Parathyroid adenoma (tissue), 2 donors: ENCODE results near the gene KCNJ6.
"Not testable (repeated sequence)": the region's sequence is repeated elsewhere in the genome, so short reads cannot be mapped to it uniquely, and the experiment has no call there.

Experiments
- H2AFZ ChIP-seq: fragments of 300-600 bp; sonication (generic); one replicate; pipeline ENCODE4 v1.7.0; 2017; ENCODE audit warnings: antibody characterized with exemption, mild to moderate bottlenecking
- H3K27ac ChIP-seq: fragments of 300-600 bp; sonication (generic); one replicate; pipeline ENCODE4 v1.7.0; 2017
- H3K27me3 ChIP-seq: fragments of 300-600 bp; sonication (generic); one replicate; pipeline ENCODE4 v1.7.0; 2017; ENCODE audit warnings: low read length; ENCODE audit not compliant: control insufficient read depth, insufficient read depth
- H3K36me3 ChIP-seq: fragments of 300-600 bp; sonication (generic); one replicate; pipeline ENCODE4 v1.7.0; 2017; ENCODE audit warnings: low read length; ENCODE audit not compliant: control insufficient read depth, insufficient read depth
- H3K4me1 ChIP-seq: fragments of 300-600 bp; sonication (generic); one replicate; pipeline ENCODE4 v1.7.0; 2017; ENCODE audit warnings: control low read depth
- H3K4me2 ChIP-seq: fragments of 300-600 bp; sonication (generic); one replicate; pipeline ENCODE4 v1.7.0; 2017; ENCODE audit warnings: low read length
- H3K4me3 ChIP-seq: fragments of 300-600 bp; sonication (generic); one replicate; pipeline ENCODE4 v1.7.0; 2017; ENCODE audit warnings: low read depth, low read length
- H3K79me2 ChIP-seq: fragments of 300-600 bp; sonication (generic); one replicate; pipeline ENCODE4 v1.7.0; 2017; ENCODE audit warnings: control low read depth
- H3K9ac ChIP-seq: fragments of 300-600 bp; sonication (generic); one replicate; pipeline ENCODE4 v1.7.0; 2017; ENCODE audit warnings: mild to moderate bottlenecking
- H3K9me3 ChIP-seq: fragments of 300-600 bp; sonication (generic); one replicate; pipeline ENCODE4 v1.7.0; 2017; ENCODE audit warnings: low read length; ENCODE audit not compliant: control insufficient read depth
- TF ChIP-seq, protein P1 (sequence below): fragments of 300-600 bp; sonication (generic); IDR thresholded peaks from one replicate; pipeline ENCODE4 v1.7.0; 2017; ENCODE audit warnings: antibody characterized with exemption, mild to moderate bottlenecking
- donor health status: primary hyperparathyroidism.

Gene KCNJ6

DNA sequence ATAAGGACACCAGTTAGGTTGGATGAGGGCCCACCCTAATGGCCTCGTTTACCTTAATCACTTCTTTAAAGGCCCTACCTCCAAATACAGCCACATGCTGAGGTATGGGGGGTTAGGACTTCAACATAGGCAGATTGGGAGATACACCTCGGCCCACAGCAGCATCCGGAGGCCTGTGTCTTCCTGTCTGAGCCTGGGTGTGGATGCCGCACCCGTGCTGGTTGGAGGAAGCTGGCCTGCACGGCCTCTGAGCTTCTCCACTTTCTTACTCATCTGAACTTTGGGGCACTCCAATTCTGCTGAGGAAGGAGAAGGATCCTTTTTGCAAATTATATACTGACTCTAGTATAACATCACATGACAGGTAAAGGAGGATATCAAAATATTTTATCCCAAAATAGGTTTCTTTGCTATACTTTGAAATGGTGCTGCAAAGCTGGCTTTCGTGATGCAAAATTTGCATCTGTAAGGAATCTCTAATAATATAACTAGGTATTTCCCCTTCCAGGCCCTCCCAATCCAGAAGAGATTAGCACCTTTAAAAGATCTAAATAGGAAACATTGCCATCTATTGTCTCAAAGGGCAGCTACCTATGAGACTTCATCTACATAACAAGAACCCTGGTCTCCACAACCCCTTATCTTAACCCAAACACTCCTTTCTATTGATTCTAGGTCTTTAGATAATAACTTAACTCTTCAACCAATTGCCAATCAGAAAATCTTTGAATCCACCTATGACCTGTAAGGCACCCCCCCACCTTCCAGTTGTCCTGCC lies 247.6 kb downstream of the KCNJ6 start:
- no peaks in the 10 kb centered on the region for H3K36me3 ChIP-seq
- H3K27ac ChIP-seq: no peak overlapping the region
- TF ChIP-seq, protein P1, sequence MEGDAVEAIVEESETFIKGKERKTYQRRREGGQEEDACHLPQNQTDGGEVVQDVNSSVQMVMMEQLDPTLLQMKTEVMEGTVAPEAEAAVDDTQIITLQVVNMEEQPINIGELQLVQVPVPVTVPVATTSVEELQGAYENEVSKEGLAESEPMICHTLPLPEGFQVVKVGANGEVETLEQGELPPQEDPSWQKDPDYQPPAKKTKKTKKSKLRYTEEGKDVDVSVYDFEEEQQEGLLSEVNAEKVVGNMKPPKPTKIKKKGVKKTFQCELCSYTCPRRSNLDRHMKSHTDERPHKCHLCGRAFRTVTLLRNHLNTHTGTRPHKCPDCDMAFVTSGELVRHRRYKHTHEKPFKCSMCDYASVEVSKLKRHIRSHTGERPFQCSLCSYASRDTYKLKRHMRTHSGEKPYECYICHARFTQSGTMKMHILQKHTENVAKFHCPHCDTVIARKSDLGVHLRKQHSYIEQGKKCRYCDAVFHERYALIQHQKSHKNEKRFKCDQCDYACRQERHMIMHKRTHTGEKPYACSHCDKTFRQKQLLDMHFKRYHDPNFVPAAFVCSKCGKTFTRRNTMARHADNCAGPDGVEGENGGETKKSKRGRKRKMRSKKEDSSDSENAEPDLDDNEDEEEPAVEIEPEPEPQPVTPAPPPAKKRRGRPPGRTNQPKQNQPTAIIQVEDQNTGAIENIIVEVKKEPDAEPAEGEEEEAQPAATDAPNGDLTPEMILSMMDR: no peak

DNA sequence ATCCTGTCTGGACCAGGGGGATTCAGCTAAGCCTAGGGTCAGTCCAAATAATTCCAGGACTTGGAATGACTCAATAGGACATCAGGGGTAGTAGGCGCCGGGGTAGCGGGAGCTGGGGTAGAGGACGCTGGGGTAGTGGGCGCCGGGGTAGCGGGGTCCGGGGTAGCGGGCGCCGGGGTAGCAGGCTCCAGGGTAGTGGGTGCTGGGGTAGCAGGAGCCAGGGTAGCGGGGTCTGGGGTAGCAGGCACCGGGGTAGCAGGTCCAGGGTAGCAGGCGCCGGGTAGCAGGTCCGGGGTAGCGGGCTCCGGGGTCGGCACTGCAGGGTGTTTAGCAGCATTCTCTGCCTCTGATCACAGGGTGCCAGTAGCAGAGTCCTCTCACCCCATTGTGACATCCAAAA lies 248.9 kb downstream of the KCNJ6 start:
- Histone ChIP-seq H3K9me3 (no peaks in the 10 kb centered on the region), H3K36me3 (no peaks in the 10 kb centered on the region), H2AFZ (no peak overlapping the region), H3K27ac (no peak overlapping the region), H3K27me3 (no peaks in the 10 kb centered on the region), H3K79me2 (no peaks in the 10 kb centered on the region), H3K4me3 (no peak overlapping the region), H3K9ac (no peak overlapping the region), H3K4me1 (no peaks in the 10 kb centered on the region), H3K4me2 (no peak overlapping the region)
- TF ChIP-seq, protein P1: no peak

More for the DNA sequence above, 247.6 kb downstream of the KCNJ6 start:
- Histone ChIP-seq H3K79me2 (no peaks in the 10 kb centered on the region), H2AFZ (no peak overlapping the region), H3K4me2 (no peak overlapping the region), H3K27me3 (no peaks in the 10 kb centered on the region), H3K9ac (no peak overlapping the region), H3K9me3 (no peaks in the 10 kb centered on the region), H3K4me1 (no peaks in the 10 kb centered on the region), H3K4me3 (no peak overlapping the region)

DNA sequence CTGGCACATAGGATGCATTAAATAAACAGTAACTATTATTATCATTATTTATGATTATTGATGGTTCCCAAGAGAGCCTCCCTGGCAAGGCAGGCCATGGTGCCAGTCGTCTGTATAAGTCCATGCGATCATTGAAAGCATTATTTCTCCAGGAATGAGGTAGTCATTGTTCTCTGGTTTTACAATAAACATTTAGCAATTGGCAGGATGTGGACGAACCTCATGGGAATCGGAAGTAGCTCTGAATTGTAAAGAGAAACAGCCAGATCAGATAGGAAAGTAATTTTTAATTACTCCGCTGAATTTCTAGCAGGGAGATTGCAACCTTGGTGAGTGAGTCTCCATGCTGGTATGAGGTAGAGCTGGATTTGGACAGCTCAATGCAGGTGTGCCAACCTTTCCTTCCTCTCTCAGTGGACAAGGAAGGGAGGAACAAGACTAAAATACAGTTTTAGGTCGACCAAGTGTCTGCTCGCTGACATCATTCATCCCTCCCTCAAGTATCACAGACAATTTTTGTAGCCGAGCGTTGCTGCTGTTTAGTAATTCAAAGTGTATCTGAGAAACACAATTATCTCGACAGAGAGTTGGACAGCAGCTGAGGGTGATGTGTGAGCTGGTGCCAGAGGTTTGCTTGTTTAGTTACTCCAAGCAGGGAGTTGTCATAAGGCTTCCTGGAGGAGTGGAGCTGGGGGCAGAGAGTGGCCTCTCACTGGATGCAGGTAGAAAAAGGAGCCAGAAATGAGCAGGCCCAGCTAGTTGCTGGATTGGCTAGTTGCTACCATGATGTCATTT lies 250.8 kb downstream of the KCNJ6 start:
- H3K9me3 ChIP-seq: no peaks in the 10 kb centered on the region

DNA sequence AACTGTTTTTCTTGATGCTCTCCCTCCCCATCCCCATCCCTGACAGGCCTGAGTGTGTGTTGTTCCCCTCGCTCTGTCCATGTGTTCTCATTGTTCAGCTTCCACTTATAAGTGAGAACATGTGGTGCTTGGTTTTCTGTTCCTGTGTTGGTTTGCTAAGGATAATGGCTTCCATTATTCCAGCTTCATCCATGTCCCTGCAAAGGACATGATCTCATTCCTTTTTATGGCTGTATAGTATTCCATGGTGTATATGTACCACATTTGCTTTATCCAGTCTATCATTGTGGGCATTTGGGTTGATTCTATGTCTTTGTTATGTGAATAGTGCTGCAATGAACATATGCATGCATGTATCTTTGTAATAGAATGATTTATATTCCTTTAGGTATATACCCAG lies 254.0 kb downstream of the KCNJ6 start:
- not testable (repeated sequence) for H3K4me1 ChIP-seq, H3K36me3 ChIP-seq, H3K79me2 ChIP-seq, H3K9ac ChIP-seq, H3K4me3 ChIP-seq, H3K27ac ChIP-seq, H3K27me3 ChIP-seq, H3K4me2 ChIP-seq, H3K9me3 ChIP-seq, H2AFZ ChIP-seq

More for the DNA sequence above, 250.8 kb downstream of the KCNJ6 start:
- Histone ChIP-seq H3K4me2 (no peak overlapping the region), H3K36me3 (no peaks in the 10 kb centered on the region), H3K4me3 (no peak overlapping the region), H3K27ac (no peak overlapping the region), H3K4me1 (no peaks in the 10 kb centered on the region), H3K9ac (no peak overlapping the region), H2AFZ (no peak overlapping the region), H3K27me3 (no peaks in the 10 kb centered on the region), H3K79me2 (no peaks in the 10 kb centered on the region)
- TF ChIP-seq, protein P1: no peak

DNA sequence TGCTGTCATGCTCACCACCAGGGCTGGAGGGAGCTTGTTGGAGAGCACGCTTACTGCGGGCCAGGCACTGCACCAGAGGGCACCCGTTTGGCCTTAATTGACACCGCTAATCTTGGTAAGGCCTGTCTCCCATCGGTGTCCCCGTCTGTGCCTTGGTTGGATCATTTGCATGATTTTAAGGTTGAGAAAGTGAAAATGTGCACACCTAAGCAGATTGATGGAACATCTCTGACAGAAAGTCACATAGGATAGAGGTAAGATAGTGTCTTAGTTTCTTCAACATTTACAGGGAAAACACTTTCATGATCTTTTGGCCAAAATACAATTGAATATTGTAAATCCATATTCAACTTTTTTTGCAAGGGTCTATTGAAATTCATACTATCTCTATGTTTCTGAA lies 255.5 kb downstream of the KCNJ6 start:
- TF ChIP-seq, protein P1: no peak

More for the DNA sequence above, 255.5 kb downstream of the KCNJ6 start:
- H3K9me3 ChIP-seq: no peaks in the 10 kb centered on the region
- H2AFZ ChIP-seq: no peak overlapping the region
- H3K27ac ChIP-seq: no peak overlapping the region
- no peaks in the 10 kb centered on the region for H3K27me3 ChIP-seq
- H3K9ac ChIP-seq: no peak overlapping the region
- no peaks in the 10 kb centered on the region for H3K36me3 ChIP-seq
- H3K79me2 ChIP-seq: no peaks in the 10 kb centered on the region
- H3K4me2 ChIP-seq: no peak overlapping the region
- H3K4me3 ChIP-seq: no peak overlapping the region
- no peaks in the 10 kb centered on the region for H3K4me1 ChIP-seq
